K562 (cell line): ENCODE data around the gene HTT-AS. TPM values are rescaled to one million over a fixed set of nuclear protein-coding genes. Genes with fewer than 3 reads are reported as not detected.

Experiments
- ARID4B ChIP-seq: sonication (generic); formaldehyde crosslinking; IDR thresholded peaks from 2 replicates; pipeline ENCODE4 v1.8.0; 2022; ENCODE audit warnings: mild to moderate bottlenecking, missing genetic modification reagents
- CHCHD3 ChIP-seq: fragments of 250-450 bp; sonication (Bioruptor Pico); IDR thresholded peaks from 2 replicates; pipeline ENCODE4 v2.1.2; 2022; ENCODE audit warnings: mild to moderate bottlenecking
- CREB1 ChIP-seq, 2 experiments: sonication (generic) in 1 of 2; formaldehyde crosslinking in 1 of 2; IDR thresholded peaks; 2 replicates each; pipeline versions ENCODE4 v1.6.1 to v1.8.0; 2012 to 2022; ENCODE audit warnings: inconsistent platforms in 1 of 2, mild to moderate bottlenecking in 1 of 2, missing genetic modification reagents in 1 of 2, moderate library complexity in 1 of 2
- GATA2 ChIP-seq: sonication (generic); formaldehyde crosslinking; IDR thresholded peaks from 2 replicates; pipeline ENCODE4 v1.4.0; 2020; ENCODE audit warnings: mild to moderate bottlenecking, missing genetic modification reagents
- GATAD2B ChIP-seq: fragments of 450-650 bp; IDR thresholded peaks from 2 replicates; pipeline ENCODE4 v1.6.1; 2017; ENCODE audit warnings: mild to moderate bottlenecking, borderline replicate concordance
- LARP7 ChIP-seq: fragments of 450-650 bp; IDR thresholded peaks from 2 replicates; pipeline ENCODE4 v1.6.1; 2016
- NELFE ChIP-seq: IDR thresholded peaks from 2 replicates; pipeline ENCODE4 v1.6.1; 2011; ENCODE audit warnings: mild to moderate bottlenecking; ENCODE audit not compliant: insufficient read depth, insufficient read length
- SFPQ ChIP-seq: fragments of 200-400 bp; formaldehyde crosslinking; IDR thresholded peaks from 2 replicates; pipeline ENCODE4 v1.6.1; 2017; ENCODE audit warnings: mild to moderate bottlenecking, low read depth, low read length, moderate library complexity
- TARDBP ChIP-seq: fragments of 450-650 bp; IDR thresholded peaks from 2 replicates; pipeline ENCODE4 v1.6.1; 2016
- TEAD1 ChIP-seq, 2 experiments: fragments of 450-650 bp in 1 of 2; sonication (generic) in 1 of 2; formaldehyde crosslinking; IDR thresholded peaks; 2 replicates each; pipeline versions ENCODE4 v1.4.0 to v1.8.0; 2020 to 2022; ENCODE audit warnings: mild to moderate bottlenecking in 2 of 2, missing genetic modification reagents in 1 of 2
- THRA ChIP-seq: fragments of 450-650 bp; IDR thresholded peaks from 2 replicates; pipeline ENCODE4 v1.6.1; 2017; ENCODE audit warnings: mild to moderate bottlenecking, moderate library complexity
- TSHZ1 ChIP-seq: fragments of 250-450 bp; sonication (Bioruptor Pico); IDR thresholded peaks from 2 replicates; pipeline ENCODE4 v1.4.0; 2020; ENCODE audit warnings: mild to moderate bottlenecking, moderate library complexity
- ZC3H4 ChIP-seq: sonication (generic); formaldehyde crosslinking; IDR thresholded peaks from 2 replicates; pipeline ENCODE4 v1.9.0; 2021; ENCODE audit warnings: missing genetic modification reagents, borderline replicate concordance
- polyA plus RNA-seq, 8 experiments: library from polyadenylated mRNA; depleted of rRNA in 4 of 8; stranded (reverse) in 5 of 8; unstranded in 3 of 8; fragments of >200 nt; fragmentation: Nextera tagmentation in 2 of 8; fragmentation: Illumina TruSeq in 1 of 8; extraction: Ambion mirVana in 2 of 8; extraction: Trizol in 1 of 8; gene quantifications; 2 replicates each; pipeline versions ENCODE4 v1.2.1 to v1.2.3, GENCODE V29; 2011 to 2014; ENCODE audit warnings: inconsistent platforms in 1 of 8, missing spikeins in 1 of 8
- total RNA-seq, 7 experiments: library from RNA; depleted of rRNA in 6 of 7; stranded (reverse); fragments of >200 nt in 6 of 7; fragmentation: Illumina TruSeq in 2 of 7; extraction: Trizol in 2 of 7; gene quantifications; 2 replicates each; pipeline versions ENCODE4 v1.2.1 to v1.2.3, GENCODE V29; 2011 to 2021; ENCODE audit warnings: low replicate concordance in 1 of 7

The HTT-AS gene
- total and polyA plus RNA-seq, 9 of the 15 experiments (the other 6 are each of a cell fraction or from before 2014, with no cell fraction given) = not detected

GRCh38 chr4:3106339-3107186, 32.2 kb upstream of the HTT-AS start (continued):
- no peak for TF ChIP-seq TSHZ1 (CRISPR knock-in tag)
- TF ChIP-seq LARP7 = no peak
- TF ChIP-seq GATAD2B = no peak
- no peak for TF ChIP-seq SFPQ
- no peak for TF ChIP-seq GATA2
- no peak for TF ChIP-seq THRA
- no peak for TF ChIP-seq NELFE
- 0 out of 2 replicates have a peak, but pooled peaks have one; percentile 36 for TF ChIP-seq TARDBP
- TF ChIP-seq ZC3H4 (CRISPR knock-in tag) = no peak
- no peak for TF ChIP-seq ARID4B (CRISPR knock-in tag)
- peak; percentile 42 to 81; a peak in 2 of 4 replicates for TF ChIP-seq TEAD1 (CRISPR knock-in tag; IDR thresholded peaks at IDR 0.05)
- TF ChIP-seq CHCHD3 = no peak
- no peak for TF ChIP-seq CREB1 (IDR thresholded peaks at IDR 0.05)
- no peak for TF ChIP-seq CREB1 (CRISPR knock-in tag; IDR thresholded peaks at IDR 0.05)
